Choroid plexus epithelial cell (primary cell): Measurements from ENCODE around the gene NDST3.

ENCODE experiments used
- DNase-seq: peaks from one replicate; pipeline ENCODE4 v3.0.0-alpha.2; 2010; ENCODE audit warnings: low read depth
- H3K4me3 ChIP-seq: 2 replicates; pipeline ENCODE4 v1.5.1; 2011; ENCODE audit warnings: low read depth, mild to moderate bottlenecking, control low read depth, low read length, moderate library complexity
- CTCF ChIP-seq: conservative IDR thresholded peaks from 2 replicates; pipeline ENCODE4 v1.5.1; 2011; ENCODE audit warnings: low read depth, mild to moderate bottlenecking, control low read depth, inconsistent platforms, low read length, moderate library complexity

Gene NDST3

GRCh38 chr4:118076958-118077766 is 42.9 kb downstream of the NDST3 start:
- no peak overlapping the region for H3K4me3 ChIP-seq
- peak; percentile 84 for TF ChIP-seq CTCF
- DNase-seq = peak; percentile 71

- DNase-seq = no peak
- no peak for TF ChIP-seq CTCF
These were observed 43.5 kb downstream of the NDST3 start for GRCh38 chr4:118077767-118078105.

GRCh38 chr4:118081434-118081833 is 47.1 kb downstream of the NDST3 start:
- TF ChIP-seq CTCF = no peak
- no peak overlapping the region for H3K4me3 ChIP-seq

More at GRCh38 chr4:118077767-118078105, 43.5 kb downstream of the NDST3 start:
- no peak overlapping the region for H3K4me3 ChIP-seq

GRCh38 chr4:118082182-118082581 is 47.9 kb downstream of the NDST3 start:
- no peak for TF ChIP-seq CTCF
- no peak overlapping the region for H3K4me3 ChIP-seq
- no peak for DNase-seq

More at GRCh38 chr4:118081434-118081833, 47.1 kb downstream of the NDST3 start:
- DNase-seq = peak; percentile 5

GRCh38 chr4:118085700-118086099 is 51.4 kb downstream of the NDST3 start:
- H3K4me3 ChIP-seq = no peak overlapping the region
- no peak for TF ChIP-seq CTCF
- no peak for DNase-seq

- DNase-seq = peak; percentile 9
- TF ChIP-seq CTCF = no peak
- no peak overlapping the region for H3K4me3 ChIP-seq
These were observed 52.1 kb downstream of the NDST3 start for GRCh38 chr4:118086344-118086743.

GRCh38 chr4:118087366-118087765 is 53.1 kb downstream of the NDST3 start:
- no peak overlapping the region for H3K4me3 ChIP-seq
- no peak for TF ChIP-seq CTCF
- no peak for DNase-seq
